ENCODE results near the gene NGF. TPM values are rescaled to one million over a fixed set of nuclear protein-coding genes. Genes with fewer than 3 reads are reported as not detected.

NGF gene
- polyA plus RNA-seq, 1 experiment = 6.7 TPM

GRCh38 chr1:115241309-115241708, 96.7 kb downstream of the NGF start:
- TF ChIP-seq CTCF (IDR thresholded peaks at IDR 0.05; ENCODE audit: low read depth, low read length) = no peak
- DNase-seq (ENCODE audit: low read depth, low spot score) = no peak
- POLR2A ChIA-PET = no interaction called here
- no peak overlapping the region for H3K4me3 ChIP-seq (ENCODE audit: low read depth, low read length)
- no peak overlapping the region for H3K27ac ChIP-seq (ENCODE audit: low read depth, low read length)
- CTCF ChIA-PET = no interaction called here
- H3K9me3 ChIP-seq (ENCODE audit: control insufficient read depth, insufficient read depth, low read length) = no peaks in the 10 kb centered on the region
- no peaks in the 10 kb centered on the region for H3K27me3 ChIP-seq (ENCODE audit: control insufficient read depth, insufficient read depth, low read length)

GRCh38 chr1:115240297-115240696, 97.8 kb downstream of the NGF start:
- POLR2A ChIA-PET = no interaction called here
- CTCF ChIA-PET = no interaction called here
- no peak for DNase-seq (ENCODE audit: low read depth, low spot score)
- TF ChIP-seq CTCF (IDR thresholded peaks at IDR 0.05; ENCODE audit: low read depth, low read length) = no peak
- H3K27me3 ChIP-seq (ENCODE audit: control insufficient read depth, insufficient read depth, low read length) = no peaks in the 10 kb centered on the region
- no peak overlapping the region for H3K4me3 ChIP-seq (ENCODE audit: low read depth, low read length)
- H3K27ac ChIP-seq (ENCODE audit: low read depth, low read length) = no peak overlapping the region
- no peaks in the 10 kb centered on the region for H3K9me3 ChIP-seq (ENCODE audit: control insufficient read depth, insufficient read depth, low read length)

GRCh38 chr1:115239426-115239825, 98.6 kb downstream of the NGF start:
- Histone ChIP-seq H3K27ac (ENCODE audit: low read depth, low read length) (peak overlapping the region; percentile 58), H3K27me3 (ENCODE audit: control insufficient read depth, insufficient read depth, low read length) (no peaks in the 10 kb centered on the region), H3K9me3 (ENCODE audit: control insufficient read depth, insufficient read depth, low read length) (no peaks in the 10 kb centered on the region), H3K4me3 (ENCODE audit: low read depth, low read length) (no peak overlapping the region)
- ChIA-PET POLR2A (no interaction called here), CTCF (interaction anchor here (0.6 to 1.4 kb wide), 2 partner anchors 78 to 356 kb away, joined by 3 to 4 read pairs; no protein-coding TSS in a partner anchor)
- TF ChIP-seq CTCF (IDR thresholded peaks at IDR 0.05; ENCODE audit: low read depth, low read length) = no peak
- peak; percentile 32 for DNase-seq (ENCODE audit: low read depth, low spot score)

- ChIA-PET POLR2A (no interaction called here), CTCF (interaction anchor here (0.6 to 1.4 kb wide), 2 partner anchors 78 to 357 kb away, joined by 3 to 4 read pairs; no protein-coding TSS in a partner anchor)
- no peak overlapping the region for H3K4me3 ChIP-seq (ENCODE audit: low read depth, low read length)
- TF ChIP-seq CTCF (IDR thresholded peaks at IDR 0.05; ENCODE audit: low read depth, low read length) = no peak
- DNase-seq (ENCODE audit: low read depth, low spot score) = no peak
- no peaks in the 10 kb centered on the region for H3K27me3 ChIP-seq (ENCODE audit: control insufficient read depth, insufficient read depth, low read length)
- no peaks in the 10 kb centered on the region for H3K9me3 ChIP-seq (ENCODE audit: control insufficient read depth, insufficient read depth, low read length)
- no peak overlapping the region for H3K27ac ChIP-seq (ENCODE audit: low read depth, low read length)
Observed at GRCh38 chr1:115239148-115239422, 99.0 kb downstream of the NGF start.

GRCh38 chr1:115238336-115239147, 99.5 kb downstream of the NGF start:
- no peak for TF ChIP-seq CTCF (IDR thresholded peaks at IDR 0.05; ENCODE audit: low read depth, low read length)
- Histone ChIP-seq H3K9me3 (ENCODE audit: control insufficient read depth, insufficient read depth, low read length) (no peaks in the 10 kb centered on the region), H3K27ac (ENCODE audit: low read depth, low read length) (no peak overlapping the region), H3K4me3 (ENCODE audit: low read depth, low read length) (no peak overlapping the region), H3K27me3 (ENCODE audit: control insufficient read depth, insufficient read depth, low read length) (no peaks in the 10 kb centered on the region)
- CTCF ChIA-PET = interaction anchor here (0.6 to 1.4 kb wide), 2 partner anchors 78 to 357 kb away, joined by 3 to 4 read pairs; no protein-coding TSS in a partner anchor
- DNase-seq (ENCODE audit: low read depth, low spot score) = no peak
- POLR2A ChIA-PET = no interaction called here

All from AG04450 (cell line).